ENCODE data around the gene RALY.

DNA sequence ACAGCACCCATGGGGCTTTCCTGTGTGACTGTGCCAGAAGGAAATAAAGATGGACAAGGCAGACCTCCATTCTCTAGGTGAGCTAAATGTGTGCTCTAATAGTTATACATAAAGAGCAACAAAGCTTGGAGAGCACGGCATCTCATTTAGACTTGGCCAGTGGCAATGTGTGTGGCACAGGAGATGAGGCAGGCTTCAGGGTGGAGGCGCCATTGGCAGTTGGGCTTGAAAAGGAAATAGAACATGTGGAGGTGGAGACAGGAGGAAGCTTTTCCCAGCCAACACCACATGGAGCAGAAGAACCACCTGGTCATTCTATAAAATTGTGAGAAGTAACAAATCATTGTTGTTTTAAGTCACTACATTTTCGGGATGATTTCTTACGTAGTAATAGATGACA, 3.6 kb upstream of the RALY start:
- TF ChIP-seq, protein P1, sequence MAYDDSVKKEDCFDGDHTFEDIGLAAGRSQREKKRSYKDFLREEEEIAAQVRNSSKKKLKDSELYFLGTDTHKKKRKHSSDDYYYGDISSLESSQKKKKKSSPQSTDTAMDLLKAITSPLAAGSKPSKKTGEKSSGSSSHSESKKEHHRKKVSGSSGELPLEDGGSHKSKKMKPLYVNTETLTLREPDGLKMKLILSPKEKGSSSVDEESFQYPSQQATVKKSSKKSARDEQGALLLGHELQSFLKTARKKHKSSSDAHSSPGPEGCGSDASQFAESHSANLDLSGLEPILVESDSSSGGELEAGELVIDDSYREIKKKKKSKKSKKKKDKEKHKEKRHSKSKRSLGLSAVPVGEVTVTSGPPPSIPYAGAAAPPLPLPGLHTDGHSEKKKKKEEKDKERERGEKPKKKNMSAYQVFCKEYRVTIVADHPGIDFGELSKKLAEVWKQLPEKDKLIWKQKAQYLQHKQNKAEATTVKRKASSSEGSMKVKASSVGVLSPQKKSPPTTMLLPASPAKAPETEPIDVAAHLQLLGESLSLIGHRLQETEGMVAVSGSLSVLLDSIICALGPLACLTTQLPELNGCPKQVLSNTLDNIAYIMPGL (CRISPR knock-in tag; IDR thresholded peaks at IDR 0.05; ENCODE audit: borderline replicate concordance) = no peak
- TF ChIP-seq, protein P2, sequence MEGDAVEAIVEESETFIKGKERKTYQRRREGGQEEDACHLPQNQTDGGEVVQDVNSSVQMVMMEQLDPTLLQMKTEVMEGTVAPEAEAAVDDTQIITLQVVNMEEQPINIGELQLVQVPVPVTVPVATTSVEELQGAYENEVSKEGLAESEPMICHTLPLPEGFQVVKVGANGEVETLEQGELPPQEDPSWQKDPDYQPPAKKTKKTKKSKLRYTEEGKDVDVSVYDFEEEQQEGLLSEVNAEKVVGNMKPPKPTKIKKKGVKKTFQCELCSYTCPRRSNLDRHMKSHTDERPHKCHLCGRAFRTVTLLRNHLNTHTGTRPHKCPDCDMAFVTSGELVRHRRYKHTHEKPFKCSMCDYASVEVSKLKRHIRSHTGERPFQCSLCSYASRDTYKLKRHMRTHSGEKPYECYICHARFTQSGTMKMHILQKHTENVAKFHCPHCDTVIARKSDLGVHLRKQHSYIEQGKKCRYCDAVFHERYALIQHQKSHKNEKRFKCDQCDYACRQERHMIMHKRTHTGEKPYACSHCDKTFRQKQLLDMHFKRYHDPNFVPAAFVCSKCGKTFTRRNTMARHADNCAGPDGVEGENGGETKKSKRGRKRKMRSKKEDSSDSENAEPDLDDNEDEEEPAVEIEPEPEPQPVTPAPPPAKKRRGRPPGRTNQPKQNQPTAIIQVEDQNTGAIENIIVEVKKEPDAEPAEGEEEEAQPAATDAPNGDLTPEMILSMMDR (IDR thresholded peaks at IDR 0.05) = no peak
- TF ChIP-seq RAD21 (conservative IDR thresholded peaks at IDR 0.05 in 1 of 2, IDR thresholded peaks at IDR 0.05 in 1 of 2) (no peak), MAFK (IDR thresholded peaks at IDR 0.05; ENCODE audit: partially characterized antibody) (no peak), EP300 (IDR thresholded peaks at IDR 0.05) (no peak), POLR2A (IDR thresholded peaks at IDR 0.05; ENCODE audit: low read length) (no peak), MYC (IDR thresholded peaks at IDR 0.05; ENCODE audit: borderline replicate concordance, low read length) (no peak), CEBPB (IDR thresholded peaks at IDR 0.05) (no peak), KDM1A (IDR thresholded peaks at IDR 0.05; ENCODE audit: low read depth) (no peak)
